H1 (cell line): Measurements from ENCODE around the gene PARP1. TPM values are rescaled to one million over a fixed set of nuclear protein-coding genes. Genes with fewer than 3 reads are reported as not detected.

ENCODE experiments used
- CTCF ChIA-PET: fragments of 300-600 bp; sonication (Branson Sonifier 250); formaldehyde crosslinking; loops from one replicate; lab custom pipeline; 2021; ENCODE audit not compliant: partially characterized antibody; lab: Charles Lee
- POLR2A ChIA-PET: fragments of 300-600 bp; sonication (Branson Sonifier 250); formaldehyde crosslinking; loops from one replicate; lab custom pipeline; 2021; ENCODE audit warnings: inconsistent platforms; ENCODE audit not compliant: partially characterized antibody; lab: Charles Lee
- DNase-seq, 2 experiments: peaks; one replicate each; pipeline versions ENCODE4 v3.0.0 to v3.0.0-alpha.2; 2010 to 2022; ENCODE audit warnings: low spot score in 2 of 2, low read depth in 1 of 2, mixed read lengths in 1 of 2
- FAIRE-seq: peaks from 2 replicates; lab custom pipeline; 2011; peaks lifted over from hg19 to GRCh38; lab: Jason Lieb, UNC
- H2AFZ ChIP-seq: 2 replicates; pipeline ENCODE4 v1.8.1; 2012; ENCODE audit warnings: low read length, inconsistent platforms
- H2AK5ac ChIP-seq: 2 replicates; pipeline ENCODE4 v1.6.1; 2013; ENCODE audit warnings: low read depth, low read length
- H2BK120ac ChIP-seq: replicated peaks from 2 replicates; pipeline ENCODE3; 2013; ENCODE audit warnings: low read depth, low read length, inconsistent platforms
- H2BK12ac ChIP-seq: 2 replicates; pipeline ENCODE4 v1.6.1; 2013; ENCODE audit warnings: low read depth, low read length
- H2BK15ac ChIP-seq: 2 replicates; pipeline ENCODE4 v1.6.1; 2013; ENCODE audit warnings: low read length
- H2BK20ac ChIP-seq: 2 replicates; pipeline ENCODE4 v1.6.1; 2013; ENCODE audit warnings: low read length
- H2BK5ac ChIP-seq: 2 replicates; pipeline ENCODE4 v1.6.1; 2013; ENCODE audit warnings: low read depth, low read length
- H3K14ac ChIP-seq: 2 replicates; pipeline ENCODE4 v1.6.1; 2013; ENCODE audit warnings: inconsistent platforms; ENCODE audit not compliant: insufficient read length
- H3K18ac ChIP-seq: 2 replicates; pipeline ENCODE4 v1.6.1; 2013; ENCODE audit warnings: low read length; ENCODE audit errors: extremely low read depth
- H3K23ac ChIP-seq: 2 replicates; pipeline ENCODE4 v1.6.1; 2013; ENCODE audit warnings: inconsistent platforms; ENCODE audit not compliant: insufficient read length
- H3K23me2 ChIP-seq: 2 replicates; pipeline ENCODE4 v1.6.1; 2013; ENCODE audit warnings: low read depth, low read length
- H3K27ac ChIP-seq: 2 replicates; pipeline ENCODE4 v1.6.1; 2011; ENCODE audit warnings: low read depth, low read length, inconsistent platforms
- H3K27me3 ChIP-seq, 4 experiments: replicated peaks in 1 of 4; 1 replicate in 1 of 4; 2 replicates in 3 of 4; pipeline versions ENCODE4 v1.6.1 to v1.8.1; 2011 to 2013; ENCODE audit warnings: low read length in 3 of 4, mild to moderate bottlenecking in 3 of 4, inconsistent platforms in 2 of 4, mixed read lengths in 2 of 4, moderate library complexity in 1 of 4; ENCODE audit not compliant: control insufficient read depth in 3 of 4, insufficient read depth in 3 of 4; ENCODE audit errors: extremely low read depth in 1 of 4
- H3K36me3 ChIP-seq, 4 experiments: 2 replicates each; pipeline versions ENCODE4 v1.6.1 to v1.8.1; 2011 to 2013; ENCODE audit warnings: mild to moderate bottlenecking in 4 of 4, low read length in 3 of 4, moderate library complexity in 2 of 4, control low read depth in 1 of 4, inconsistent platforms in 1 of 4; ENCODE audit not compliant: insufficient read depth in 4 of 4, control insufficient read depth in 2 of 4
- H3K4ac ChIP-seq: replicated peaks from 2 replicates; pipeline ENCODE3; 2013; ENCODE audit warnings: low read length, low read depth, mixed read lengths, inconsistent platforms; ENCODE audit not compliant: insufficient read length
- H3K4me1 ChIP-seq, 4 experiments: replicated peaks in 1 of 4; 1 replicate in 1 of 4; 2 replicates in 3 of 4; pipeline versions ENCODE4 v1.6.1 to v1.8.1; 2011 to 2013; ENCODE audit warnings: low read length in 3 of 4, inconsistent platforms in 2 of 4, mixed read lengths in 1 of 4; ENCODE audit not compliant: insufficient read depth in 4 of 4, control insufficient read depth in 3 of 4
- H3K4me2 ChIP-seq, 2 experiments: 2 replicates each; pipeline versions ENCODE4 v1.6.1 to v1.8.1; 2011 to 2013; ENCODE audit warnings: low read depth in 2 of 2, low read length in 2 of 2, control low read depth in 1 of 2, inconsistent platforms in 1 of 2, mild to moderate bottlenecking in 1 of 2; ENCODE audit not compliant: insufficient read depth in 1 of 2
- H3K4me3 ChIP-seq, 4 experiments: fragments of 200-600, 300-600 bp in 1 of 4; sonication (generic), shearing (Covaris generic), sonication (Bioruptor Twin) in 1 of 4; 2 replicates each; pipeline versions ENCODE4 v1.5.1 to v1.8.1; 2011 to 2016; ENCODE audit warnings: low read length in 4 of 4, low read depth in 3 of 4, control low read depth in 2 of 4, inconsistent platforms in 2 of 4, mild to moderate bottlenecking in 2 of 4, mixed read lengths in 1 of 4, moderate library complexity in 1 of 4; ENCODE audit not compliant: insufficient read depth in 2 of 4; ENCODE audit errors: extremely low read depth in 1 of 4
- H3K56ac ChIP-seq: replicated peaks from 2 replicates; pipeline ENCODE3; 2013; ENCODE audit warnings: low read depth, mild to moderate bottlenecking, mixed read lengths, low read length, inconsistent platforms; ENCODE audit not compliant: insufficient read length
- H3K79me1 ChIP-seq: 2 replicates; pipeline ENCODE4 v1.6.1; 2013; ENCODE audit warnings: low read depth, low read length, control low read depth
- H3K79me2 ChIP-seq, 2 experiments: 2 replicates each; pipeline versions ENCODE4 v1.6.1 to v1.8.1; 2012 to 2013; ENCODE audit warnings: low read length in 2 of 2, mild to moderate bottlenecking in 2 of 2, inconsistent platforms in 1 of 2; ENCODE audit not compliant: insufficient read depth in 2 of 2, control insufficient read depth in 1 of 2
- H3K9ac ChIP-seq, 4 experiments: replicated peaks in 1 of 4; 1 replicate in 1 of 4; 2 replicates in 3 of 4; pipeline versions ENCODE4 v1.6.1 to v1.8.1; 2011 to 2013; ENCODE audit warnings: low read depth in 3 of 4, low read length in 3 of 4, control low read depth in 2 of 4, mild to moderate bottlenecking in 2 of 4, moderate library complexity in 2 of 4, inconsistent platforms in 1 of 4; ENCODE audit errors: extremely low read depth in 1 of 4
- H3K9me3 ChIP-seq, 2 experiments: 2 replicates each; pipeline versions ENCODE4 v1.6.1 to v1.8.1; 2012 to 2013; ENCODE audit warnings: mild to moderate bottlenecking in 2 of 2, moderate library complexity in 2 of 2, control low read depth in 1 of 2, inconsistent platforms in 1 of 2, low read depth in 1 of 2, low read length in 1 of 2, mixed read lengths in 1 of 2; ENCODE audit not compliant: insufficient read depth in 2 of 2
- H4K20me1 ChIP-seq, 2 experiments: replicated peaks in 1 of 2; 2 replicates each; pipeline versions ENCODE3 to v1.8.1; 2011 to 2013; ENCODE audit warnings: inconsistent platforms in 2 of 2, low read length in 2 of 2, mild to moderate bottlenecking in 1 of 2; ENCODE audit not compliant: insufficient read depth in 2 of 2, control insufficient read depth in 1 of 2
- H4K5ac ChIP-seq: 2 replicates; pipeline ENCODE4 v1.6.1; 2013; ENCODE audit warnings: low read length, low read depth, mixed read lengths, inconsistent platforms; ENCODE audit not compliant: insufficient read length
- H4K8ac ChIP-seq: 2 replicates; pipeline ENCODE4 v1.8.0; 2013; ENCODE audit warnings: mild to moderate bottlenecking, moderate library complexity, low read length, inconsistent platforms; ENCODE audit not compliant: insufficient read depth; ENCODE audit errors: extremely low read depth
- H4K91ac ChIP-seq: replicated peaks from 2 replicates; pipeline ENCODE3; 2013; ENCODE audit warnings: low read length, mixed read lengths, inconsistent platforms; ENCODE audit not compliant: insufficient read length
- CEBPB ChIP-seq: IDR thresholded peaks from 2 replicates; pipeline ENCODE4 v1.6.1; 2012; ENCODE audit warnings: low read depth, low read length
- CREB1 ChIP-seq: IDR thresholded peaks from 2 replicates; pipeline ENCODE4 v1.6.1; 2012; ENCODE audit warnings: inconsistent platforms
- CTBP2 ChIP-seq: IDR thresholded peaks from 2 replicates; pipeline ENCODE4 v1.7.0; 2011; ENCODE audit warnings: borderline replicate concordance, mild to moderate bottlenecking, moderate library complexity, mixed read lengths, low read length; ENCODE audit not compliant: insufficient read depth, insufficient read length
- EGR1 ChIP-seq: IDR thresholded peaks from 2 replicates; pipeline ENCODE4 v1.6.1; 2011; ENCODE audit warnings: low read depth, low read length, borderline replicate concordance
- FOSL1 ChIP-seq: IDR thresholded peaks from 2 replicates; pipeline ENCODE4 v1.6.1; 2011; ENCODE audit warnings: mild to moderate bottlenecking, low read depth, low read length, moderate library complexity; ENCODE audit not compliant: insufficient read depth
- HDAC2 ChIP-seq, 2 experiments: fragments of 300-600 bp in 1 of 2; sonication (generic) in 1 of 2; IDR thresholded peaks; 2 replicates each; pipeline ENCODE4 v1.6.1; 2011 to 2012; ENCODE audit warnings: low read depth in 2 of 2, low read length in 2 of 2, mild to moderate bottlenecking in 2 of 2, moderate library complexity in 2 of 2, borderline replicate concordance in 1 of 2, inconsistent platforms in 1 of 2
- POLR2AphosphoS5 ChIP-seq: IDR thresholded peaks from 2 replicates; pipeline ENCODE4 v1.6.1; 2011; ENCODE audit warnings: low read depth, low read length
- POU5F1 ChIP-seq: IDR thresholded peaks from 2 replicates; pipeline ENCODE4 v1.6.1; 2011; ENCODE audit warnings: low read depth, mild to moderate bottlenecking, low read length, moderate library complexity
- RNF2 ChIP-seq: fragments of 200-900, 300-1000 bp; sonication (generic); IDR thresholded peaks from 2 replicates; pipeline ENCODE4 v1.7.1; 2016; ENCODE audit warnings: borderline replicate concordance, low read depth, mild to moderate bottlenecking, antibody characterized with exemption, low read length; ENCODE audit not compliant: poor library complexity, severe bottlenecking; ENCODE audit errors: missing control alignments
- SAP30 ChIP-seq: fragments of 300-600 bp; sonication (generic); IDR thresholded peaks from 2 replicates; pipeline ENCODE4 v1.7.1; 2012; ENCODE audit warnings: low read length, moderate library complexity, mild to moderate bottlenecking, inconsistent platforms; ENCODE audit not compliant: insufficient read depth, insufficient replicate concordance
- SP2 ChIP-seq: IDR thresholded peaks from 2 replicates; pipeline ENCODE4 v1.6.1; 2012; ENCODE audit warnings: mild to moderate bottlenecking, low read length, inconsistent platforms
- SRF ChIP-seq: IDR thresholded peaks from 2 replicates; pipeline ENCODE4 v1.6.1; 2011; ENCODE audit warnings: mild to moderate bottlenecking, low read depth, low read length, moderate library complexity
- WGBS, 2 experiments: shearing (Covaris generic) in 1 of 2; methylation state at CpG; one replicate each; pipeline versions ENCODE4 v1.1.6 to v1.1.7; 2013 to 2015; ENCODE audit warnings: low lambda C conversion rate in 2 of 2, mixed read lengths in 2 of 2, inconsistent platforms in 1 of 2, low coverage in 1 of 2, missing lambda C conversion rate in 1 of 2; ENCODE audit not compliant: insufficient replicate concordance in 2 of 2, insufficient coverage in 1 of 2, insufficient read length in 1 of 2; ENCODE audit errors: extremely low coverage in 1 of 2, missing lambda C conversion rate in 1 of 2; 5-methylcytosine and 5-hydroxymethylcytosine counted together
- polyA plus RNA-seq, 7 experiments: library from polyadenylated mRNA; depleted of rRNA in 3 of 7; stranded (reverse) in 5 of 7; unstranded in 2 of 7; fragments of >200 nt in 5 of 7; fragments of 200-250 nt in 2 of 7; gene quantifications; 1 replicate in 5 of 7; 2 replicates in 1 of 7; 4 replicates in 1 of 7; pipeline versions ENCODE4 v1.2.1 to v1.2.3, GENCODE V29; 2011 to 2013; ENCODE audit warnings: missing spikeins in 2 of 7, mixed read lengths in 2 of 7
- total RNA-seq: library from RNA; stranded (reverse); fragmentation: NEBNext Ultra II Directional; extraction: Animal tissue kit (Norgen Biotek cat#: 25700); gene quantifications from 2 replicates; pipeline ENCODE4 v1.2.1, GENCODE V29; 2021

Gene PARP1
- total and polyA plus RNA-seq, 2 of the 8 experiments (the other 6 are each of a cell fraction or from before 2014, with no cell fraction given) = 416 to 441 TPM

DNA sequence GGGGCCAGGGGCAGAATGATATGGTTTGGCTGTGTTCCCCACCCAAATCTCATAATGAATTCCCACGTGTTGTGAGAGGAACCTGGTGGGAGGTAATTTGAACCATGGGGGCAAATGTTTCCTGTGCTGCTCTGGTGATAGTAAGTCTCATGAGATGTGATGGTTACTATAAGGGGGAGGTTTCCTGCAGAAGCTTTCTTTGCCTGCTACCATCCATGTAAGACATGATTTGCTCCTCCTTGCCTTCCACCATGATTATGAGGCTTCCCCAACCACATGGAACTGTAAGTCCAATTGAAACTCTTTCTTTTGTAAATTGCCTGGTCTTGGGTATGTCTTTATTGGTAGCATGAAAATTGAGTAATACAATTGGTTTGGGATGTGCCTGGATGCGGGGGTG lies 65.2 kb downstream of the PARP1 start:
- FAIRE-seq = no peak
- H3K79me2 ChIP-seq = no peaks in the 10 kb centered on the region
- CTCF ChIA-PET = interaction anchor here (0.6 to 1.6 kb wide), 4 partner anchors 10 to 216 kb away, joined by 3 to 5 read pairs (median 4); no protein-coding TSS in a partner anchor
- H2BK12ac ChIP-seq = no peak overlapping the region
- no peak overlapping the region for H2BK120ac ChIP-seq
- H3K18ac ChIP-seq = no peak overlapping the region
- no peak overlapping the region for H3K9ac ChIP-seq
- H3K23me2 ChIP-seq = no peaks in the 10 kb centered on the region
- no peak overlapping the region for H2BK20ac ChIP-seq
- POLR2A ChIA-PET = interaction anchor here (0.7 to 1.6 kb wide), 2 partner anchors 34 to 66 kb away, joined by 3 to 4 read pairs; partner anchors contain the start of genes LIN9 and PARP1
- H3K9me3 ChIP-seq = no peaks in the 10 kb centered on the region
- H3K4me2 ChIP-seq = no peak overlapping the region
- no peak overlapping the region for H4K8ac ChIP-seq
- 92% methylated on average over 1 of the region's 2 CpGs; no CpG with 5 or more reads in 1 of the 2 experiments for WGBS, 2 experiments
- no peak overlapping the region for H3K4me3 ChIP-seq
- no peaks in the 10 kb centered on the region for H3K36me3 ChIP-seq
- no peak overlapping the region for H3K14ac ChIP-seq
- no peaks in the 10 kb centered on the region for H3K4me1 ChIP-seq
- no peak overlapping the region for H4K91ac ChIP-seq
- H4K20me1 ChIP-seq = no peaks in the 10 kb centered on the region
- H3K23ac ChIP-seq = no peak overlapping the region
- H3K27ac ChIP-seq = no peak overlapping the region
- no peak overlapping the region for H3K56ac ChIP-seq
- no peak overlapping the region for H4K5ac ChIP-seq
- DNase-seq = no peak
- H2BK15ac ChIP-seq = no peak overlapping the region
- no peak overlapping the region for H2AK5ac ChIP-seq
- no peak for TF ChIP-seq EGR1
- TF ChIP-seq POLR2AphosphoS5 = no peak
- no peak for TF ChIP-seq CEBPB
- TF ChIP-seq HDAC2 (IDR thresholded peaks at IDR 0.05; ENCODE audit: borderline replicate concordance in 1 of 2, low read depth in 2 of 2, low read length in 2 of 2) = no peak
- no peak for TF ChIP-seq SAP30
- no peak for TF ChIP-seq RNF2
- no peak for TF ChIP-seq POU5F1
- no peak for TF ChIP-seq CREB1
- no peak for TF ChIP-seq SRF
- no peak for TF ChIP-seq CTBP2
- TF ChIP-seq FOSL1 = no peak
- TF ChIP-seq SP2 = no peak
- no peak overlapping the region for H2BK5ac ChIP-seq
- no peaks in the 10 kb centered on the region; the same call in 1 of the 2 replicates for H3K79me1 ChIP-seq
- no peaks in the 10 kb centered on the region for H3K27me3 ChIP-seq
- no peak overlapping the region for H3K4ac ChIP-seq
- H2AFZ ChIP-seq = no peak overlapping the region
